ENCODE data around the gene NEK2.

GRCh38 chr1:211616231-211616964 lies 59.0 kb downstream of the NEK2 start:
- TF ChIP-seq CTCF (conservative IDR thresholded peaks at IDR 0.05) (no peak), ZFX (IDR thresholded peaks at IDR 0.05) (no peak)
